HCEC 1CT (cell line): Measurements from ENCODE around the gene ZACN.

Experiments
- DNase-seq: peaks from one replicate; pipeline ENCODE4 v3.0.0-alpha.2; 2017

ZACN gene

DNA sequence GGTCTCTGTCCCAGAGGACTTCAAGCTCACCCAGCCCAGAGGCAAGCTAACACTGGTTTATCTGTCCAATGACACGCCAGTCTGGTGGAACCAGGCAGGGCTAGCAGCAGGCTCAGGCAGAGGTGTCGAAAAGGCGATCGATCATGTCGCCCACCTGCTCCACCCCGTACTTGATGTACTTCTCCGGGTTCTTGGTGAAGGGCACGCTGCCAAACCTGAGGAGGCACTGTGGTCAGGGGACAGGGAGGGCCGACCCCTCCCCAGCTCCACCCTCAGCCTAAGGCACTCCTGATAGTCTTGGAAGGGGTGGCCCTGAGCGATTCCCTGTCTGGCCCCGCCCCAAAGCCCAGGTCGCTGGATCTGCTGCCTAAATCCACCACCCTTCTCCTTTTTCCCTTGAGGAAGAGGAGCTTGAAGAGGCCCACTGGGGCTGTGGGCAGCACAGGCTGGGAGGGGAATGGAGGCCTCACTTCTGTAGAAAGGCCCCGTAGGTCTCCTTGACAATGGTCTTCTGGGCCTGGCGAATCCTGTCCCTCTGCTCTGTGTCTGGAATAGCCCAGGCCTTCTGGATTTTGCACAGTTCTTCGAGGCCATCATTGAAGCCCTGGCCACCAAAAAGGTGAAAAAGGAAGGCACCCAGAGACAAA lies 4.7 kb downstream of the ZACN start:
- DNase-seq, result no peak

DNA sequence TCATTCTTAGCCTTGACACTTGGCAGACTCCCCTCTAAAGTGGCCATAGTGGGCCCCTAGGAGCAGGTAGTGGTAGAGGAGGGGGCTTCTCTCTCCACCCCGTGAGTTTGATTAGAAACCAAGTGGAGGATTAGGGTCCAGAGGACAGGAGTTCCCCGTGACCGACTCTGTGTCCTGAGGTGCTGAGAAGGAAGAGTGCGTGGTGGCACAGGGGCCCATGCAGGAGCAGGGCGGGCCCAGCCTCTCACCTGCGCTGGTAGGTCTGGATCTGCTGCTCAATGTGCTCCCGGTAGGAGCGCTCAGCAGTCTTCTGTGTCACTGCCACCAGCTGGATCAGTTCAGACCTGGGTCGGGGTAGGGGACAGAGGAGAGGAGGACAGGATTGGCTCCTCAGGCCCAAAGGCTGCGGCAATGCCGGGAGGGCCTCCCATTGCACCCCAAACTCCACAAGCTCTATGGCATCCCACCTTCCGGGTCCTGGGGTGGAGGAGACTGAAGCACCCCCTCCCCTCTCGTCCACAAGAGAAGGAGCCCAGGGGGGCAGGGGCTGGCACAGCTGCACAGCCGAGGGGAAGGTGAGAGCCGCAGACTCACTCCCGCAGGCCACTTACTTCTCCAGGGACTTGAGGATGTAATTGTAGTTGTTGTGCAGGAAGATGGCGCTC lies 6.2 kb downstream of the ZACN start:
- DNase-seq, result no peak

DNA sequence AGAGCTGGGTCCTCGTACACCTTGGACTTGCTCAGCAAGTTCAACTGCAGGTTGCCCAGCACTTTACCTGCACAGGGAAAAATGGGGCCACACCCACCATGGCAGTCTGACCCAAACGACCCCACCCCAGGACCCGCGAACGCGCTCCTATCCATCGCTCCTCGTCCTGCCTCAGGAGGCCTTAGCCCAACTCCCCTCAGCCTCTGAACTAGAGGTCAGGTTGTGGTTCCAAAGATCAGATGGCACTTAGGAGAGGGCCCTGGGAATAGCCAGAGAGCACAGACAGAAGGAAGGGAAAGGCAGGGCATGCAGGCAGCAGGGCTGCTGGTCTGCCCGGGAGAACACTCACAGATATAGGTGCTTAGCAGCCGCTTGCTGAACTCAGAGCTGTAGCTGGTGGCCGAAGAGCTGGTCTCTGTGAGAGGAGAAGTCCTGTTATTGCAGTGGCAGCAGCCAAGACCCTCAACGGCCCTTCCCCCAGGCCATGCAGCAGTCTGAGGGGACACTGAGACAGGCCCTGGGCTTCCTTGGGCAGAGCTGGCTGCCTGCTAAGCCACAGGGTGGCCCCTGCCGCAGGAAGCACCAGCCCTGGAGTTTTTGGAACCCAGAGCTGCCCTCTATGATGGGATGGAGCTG lies 6.9 kb downstream of the ZACN start:
- DNase-seq, result no peak

DNA sequence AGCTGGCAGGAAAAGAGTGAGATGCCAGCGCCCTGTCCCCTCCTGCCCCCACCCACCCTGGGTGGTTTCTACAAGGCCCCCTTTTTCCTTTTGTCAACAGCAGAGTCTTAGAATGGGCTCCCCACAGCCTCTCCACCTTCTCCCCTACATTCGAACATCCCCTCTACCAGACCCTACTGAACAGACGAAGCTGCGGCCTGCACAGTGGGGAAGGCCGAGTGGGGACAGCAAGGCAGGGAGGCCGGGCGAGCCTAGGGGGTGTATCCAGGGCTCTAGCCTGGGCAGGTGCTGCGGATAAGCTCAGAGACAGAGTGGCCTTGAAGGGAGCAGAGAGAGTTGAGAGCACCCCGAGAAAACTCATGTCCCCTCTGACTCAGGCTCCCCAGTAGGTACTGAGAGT lies 7.4 kb downstream of the ZACN start:
- DNase-seq, result no peak

DNA sequence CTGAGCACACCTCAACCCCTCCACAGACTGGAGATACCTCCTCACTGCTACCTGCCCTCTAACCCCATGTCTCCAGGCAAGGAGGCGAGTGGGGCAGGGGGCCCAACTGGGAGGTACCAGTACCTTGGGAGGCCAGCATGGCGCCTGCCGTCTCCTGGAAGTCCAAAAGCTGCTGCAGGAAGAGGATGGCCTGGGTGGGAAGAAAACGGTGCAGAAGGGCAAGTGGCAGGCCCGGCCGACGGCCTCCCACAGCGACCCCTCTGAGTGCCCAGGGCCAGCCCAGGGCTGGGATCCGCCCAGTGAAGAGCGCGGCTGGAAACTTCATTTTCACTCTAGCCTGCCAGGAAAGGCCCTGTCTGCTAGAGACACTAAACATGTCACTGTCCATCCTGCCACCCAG lies 8.5 kb downstream of the ZACN start:
- no peak for DNase-seq

DNA sequence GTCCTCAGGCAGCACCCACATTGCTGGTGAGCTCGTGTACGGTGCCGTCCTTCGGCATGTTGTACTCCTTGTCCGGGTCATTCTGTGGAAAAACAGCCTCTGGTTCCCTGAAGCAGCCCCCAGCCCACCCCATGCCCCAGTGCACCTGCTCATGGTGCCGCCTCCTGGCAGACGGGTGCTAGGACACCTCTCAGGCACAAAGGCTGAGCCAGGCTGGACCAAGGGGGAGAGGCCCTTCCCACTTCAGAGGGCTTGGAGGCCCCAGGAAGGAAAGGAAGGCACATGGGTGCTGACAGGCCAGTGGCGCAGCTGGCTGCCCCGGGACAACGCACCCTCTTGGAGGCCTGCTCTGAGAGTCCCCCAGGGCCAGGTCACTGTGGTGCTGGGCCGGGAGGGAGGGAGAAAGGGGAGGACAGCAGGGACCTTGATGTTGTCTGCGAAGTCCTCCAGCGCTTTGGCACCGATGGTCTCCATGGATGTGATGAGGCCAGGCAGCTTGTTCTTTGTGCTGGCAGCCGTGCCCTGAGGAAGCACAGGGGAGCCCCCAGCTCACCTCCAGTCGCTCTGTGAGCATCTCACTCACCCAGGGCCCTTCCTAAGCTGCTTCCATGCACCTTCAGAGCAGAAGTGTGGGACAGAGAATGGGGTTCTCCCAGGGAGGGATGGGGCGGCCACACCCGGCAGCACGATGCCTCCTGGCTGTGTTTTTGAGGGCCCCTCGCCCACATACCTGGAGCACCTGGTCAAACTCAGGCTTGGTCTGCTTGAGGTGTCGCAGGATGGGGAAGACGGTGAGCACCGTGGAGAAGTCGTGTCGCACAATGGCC lies 9.3 kb downstream of the ZACN start:
- no peak for DNase-seq

DNA sequence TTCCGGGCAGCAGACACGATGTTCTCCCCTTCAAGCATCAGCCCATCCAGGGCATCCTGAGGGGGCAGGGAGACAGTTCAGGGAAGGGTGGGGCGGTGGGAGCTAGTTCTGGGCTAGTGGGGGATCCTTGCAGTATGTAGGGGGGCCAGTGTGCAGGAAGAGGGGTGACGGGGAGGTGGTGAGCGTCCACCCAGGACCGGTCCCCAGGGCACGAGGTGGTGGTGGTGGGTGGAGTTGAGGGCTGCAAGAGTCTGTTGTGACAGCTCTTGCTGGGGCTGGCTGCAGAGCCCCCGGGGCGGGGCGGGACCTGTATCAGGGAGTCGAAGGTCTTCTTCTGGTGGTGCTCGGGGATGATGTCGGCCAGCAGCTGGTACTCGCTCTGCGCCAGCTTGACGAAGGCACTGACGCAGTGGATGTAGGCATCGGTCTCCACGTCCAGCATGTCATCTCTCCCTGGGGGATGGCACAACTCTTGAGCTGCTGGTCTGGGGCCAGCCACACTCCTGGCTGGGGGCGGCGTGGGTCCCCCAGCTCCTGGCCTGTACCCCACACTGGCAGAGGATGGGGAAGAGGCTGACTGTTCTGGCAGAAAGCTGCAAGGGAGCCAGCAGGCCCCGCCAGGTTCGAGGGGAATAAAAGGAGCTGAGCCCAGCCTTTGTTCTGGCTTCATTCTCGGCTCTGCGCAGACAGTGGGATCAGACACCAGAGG lies 10.0 kb downstream of the ZACN start:
- DNase-seq, result no peak

DNA sequence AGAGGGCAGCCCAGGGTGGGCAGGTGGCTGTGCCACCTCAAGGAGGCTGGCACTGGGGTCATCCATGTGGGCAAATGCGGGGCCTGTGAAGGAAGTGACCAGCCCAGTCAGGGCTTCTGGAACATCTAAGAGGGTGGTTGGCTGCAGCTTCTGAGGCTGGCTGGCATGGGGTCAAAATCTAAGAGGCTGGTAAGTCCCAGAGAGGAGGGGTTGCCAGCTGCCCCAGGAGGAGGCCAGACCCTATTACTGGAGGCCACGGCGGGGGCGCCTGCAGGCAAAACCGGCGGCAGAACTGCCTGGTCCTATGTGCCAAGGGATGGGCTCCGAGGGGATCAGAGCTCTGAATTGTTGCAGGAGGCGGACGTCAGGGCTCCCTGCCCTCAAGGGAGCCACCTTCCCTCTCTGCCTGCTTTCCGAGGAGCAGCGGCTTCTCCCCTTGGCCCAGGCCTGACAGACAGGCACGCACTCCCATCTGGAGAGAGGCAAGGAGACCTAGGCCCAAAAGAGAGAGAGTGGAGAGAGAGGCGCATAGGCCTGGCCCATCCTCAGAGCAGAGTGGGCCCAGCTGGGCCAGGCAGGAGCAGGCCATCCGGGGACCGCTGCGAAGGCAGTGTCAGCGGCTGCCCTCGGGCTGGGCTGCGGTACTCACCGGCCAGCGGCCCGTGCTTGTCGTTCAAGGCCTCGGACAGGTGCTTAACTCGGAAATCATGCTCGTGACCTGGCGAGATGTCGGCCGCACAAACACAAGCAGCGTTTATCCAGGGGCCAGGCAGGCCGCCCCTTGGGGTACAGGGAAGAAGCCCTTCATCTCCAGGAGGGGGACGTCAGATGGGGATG lies 10.9 kb downstream of the ZACN start:
- no peak for DNase-seq

DNA sequence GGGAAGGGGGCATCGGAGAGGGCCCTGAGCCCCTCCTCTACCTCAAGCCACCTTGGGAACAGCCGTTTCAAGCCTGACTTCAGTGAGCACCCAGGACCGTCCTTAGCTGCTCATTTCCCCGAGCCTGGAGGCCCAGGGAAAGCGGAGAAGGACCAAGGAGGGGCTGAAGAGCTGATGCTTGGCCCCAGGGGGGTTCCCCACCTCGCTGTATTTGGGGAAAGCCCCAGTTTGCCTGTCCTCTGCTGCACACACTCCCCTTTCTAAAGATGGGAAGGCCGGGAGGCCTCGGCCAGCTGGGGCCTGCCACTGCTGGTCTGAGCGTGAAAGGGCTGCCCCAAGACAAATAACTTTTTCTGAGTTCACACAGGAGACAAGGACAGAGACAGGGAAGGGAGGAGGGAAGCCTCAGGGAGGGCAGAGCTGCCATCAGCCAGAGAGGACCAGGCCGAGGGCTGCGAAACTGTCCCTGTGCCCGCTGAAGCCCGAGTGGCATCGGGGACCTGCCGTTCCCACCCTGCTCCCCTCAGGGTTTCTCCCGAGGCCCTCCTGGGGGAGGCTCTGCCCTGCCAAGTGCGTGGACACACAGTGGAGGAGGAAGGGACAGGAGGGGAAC lies 11.6 kb downstream of the ZACN start:
- DNase-seq, result no peak

DNA sequence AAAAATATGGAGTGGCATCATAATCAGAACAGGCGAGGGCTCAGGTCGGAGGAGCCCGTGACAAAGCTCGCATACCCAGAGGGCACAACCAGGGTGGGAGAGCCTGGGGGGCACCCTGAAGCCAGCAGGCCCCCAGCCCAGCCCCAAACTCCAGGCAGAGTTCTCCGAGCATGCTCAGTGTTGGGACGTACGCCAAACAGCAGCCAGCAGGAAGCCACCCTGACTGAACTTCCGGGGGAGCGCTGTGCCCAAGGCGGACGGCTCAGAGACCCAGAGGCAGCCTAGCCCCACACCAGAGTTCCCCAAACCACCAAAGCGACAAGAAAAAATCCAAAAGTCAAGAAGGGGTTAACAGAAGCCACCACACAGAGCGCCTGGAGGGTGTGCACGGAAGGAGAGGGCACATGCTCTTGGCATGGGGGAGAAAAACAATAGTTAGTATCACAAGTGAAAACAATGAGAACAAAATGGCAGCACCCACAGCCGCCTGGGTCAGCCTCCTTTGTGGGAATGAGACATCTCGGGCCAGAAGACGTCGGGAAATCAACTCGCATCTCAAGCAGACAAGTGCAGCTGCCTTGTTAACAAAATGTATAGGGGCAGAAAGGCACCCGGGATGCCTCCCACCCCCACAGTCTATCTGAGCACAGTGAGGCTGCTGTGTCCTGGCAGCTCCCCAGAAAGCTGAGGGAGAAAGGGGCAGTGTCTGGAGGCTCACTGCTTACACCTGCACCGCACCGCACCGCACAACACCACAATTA lies 12.7 kb downstream of the ZACN start:
- DNase-seq, result no peak

DNA sequence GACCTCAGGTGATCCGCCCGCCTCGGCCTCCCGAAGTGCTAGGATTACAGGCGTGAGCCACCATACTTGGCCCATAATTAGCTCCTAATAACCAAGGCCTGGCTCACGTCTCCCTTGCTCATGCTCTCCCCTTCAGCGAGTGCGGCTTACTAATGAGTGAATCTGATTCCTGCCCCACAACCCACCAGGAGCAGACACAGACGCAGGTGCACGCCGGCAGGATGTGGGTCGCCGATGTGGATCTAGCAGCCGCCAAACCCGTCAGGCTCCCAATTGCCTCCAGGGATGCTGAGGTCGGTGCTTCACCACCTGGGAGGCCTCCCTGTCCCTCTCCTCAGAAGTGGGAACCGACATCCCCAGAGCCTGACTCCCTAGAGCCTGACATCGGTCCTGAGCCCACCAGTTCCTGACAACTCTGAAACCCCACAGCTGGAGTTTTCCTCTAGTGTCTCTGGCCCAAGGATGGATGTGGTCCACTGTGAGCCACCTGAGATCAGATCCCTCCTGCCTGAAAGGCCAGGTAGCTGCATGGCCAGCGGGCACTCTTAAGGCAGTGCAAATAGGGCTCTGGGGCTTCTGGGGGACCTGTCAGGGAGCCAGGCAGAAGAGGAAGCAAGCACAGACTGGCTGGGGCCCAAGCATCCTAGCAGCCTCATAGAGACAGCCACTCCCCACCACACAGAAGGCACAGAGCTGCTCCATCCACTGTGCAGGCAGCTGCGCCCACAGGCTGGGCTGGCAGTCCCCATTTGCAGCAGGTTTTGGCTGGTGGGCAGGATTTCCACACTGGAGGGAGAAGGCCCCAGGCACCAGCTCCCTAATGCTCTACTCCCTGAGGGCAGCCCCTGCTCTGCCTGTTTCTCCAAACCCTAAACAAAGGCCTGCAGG lies 13.8 kb downstream of the ZACN start:
- no peak for DNase-seq

DNA sequence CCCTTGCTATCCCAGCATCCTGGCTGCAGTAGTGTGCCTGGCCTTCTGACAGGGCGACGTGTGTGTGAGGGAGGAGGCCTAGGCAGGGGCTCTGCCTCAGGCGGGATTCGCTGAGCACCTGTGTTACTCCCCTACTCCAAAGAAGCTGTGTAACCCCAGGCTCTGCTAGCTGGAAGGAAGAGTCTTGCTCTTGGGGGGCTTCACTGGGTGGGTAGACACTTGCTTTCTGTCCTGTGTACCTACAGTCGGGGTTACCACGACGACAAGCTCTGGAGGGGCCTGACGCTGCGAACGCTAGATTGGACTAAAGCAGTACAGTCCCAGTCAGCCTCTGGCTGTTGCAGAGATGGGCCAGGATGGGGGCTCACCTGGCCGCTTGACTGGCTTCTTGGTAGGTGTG lies 15.1 kb downstream of the ZACN start:
- no peak for DNase-seq

DNA sequence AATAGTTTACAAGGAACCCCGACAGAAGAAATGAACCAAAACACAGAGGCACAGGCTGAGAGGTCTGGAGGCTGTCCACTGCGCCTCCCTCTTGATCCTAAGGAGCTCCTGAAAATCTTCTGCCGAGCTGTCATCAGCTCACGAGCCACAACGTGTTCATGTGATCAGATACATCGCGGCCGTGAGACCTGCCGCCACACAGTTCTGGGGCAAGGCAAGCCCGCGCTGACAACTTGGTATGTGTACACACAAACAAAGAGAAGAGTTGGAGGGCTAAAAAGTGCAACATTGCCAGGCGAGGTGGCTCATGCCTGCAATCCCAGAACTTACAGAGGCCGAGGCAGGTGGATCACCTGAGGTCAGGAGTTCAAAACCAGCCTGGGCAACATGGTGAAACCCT lies 17.0 kb downstream of the ZACN start:
- no peak for DNase-seq

DNA sequence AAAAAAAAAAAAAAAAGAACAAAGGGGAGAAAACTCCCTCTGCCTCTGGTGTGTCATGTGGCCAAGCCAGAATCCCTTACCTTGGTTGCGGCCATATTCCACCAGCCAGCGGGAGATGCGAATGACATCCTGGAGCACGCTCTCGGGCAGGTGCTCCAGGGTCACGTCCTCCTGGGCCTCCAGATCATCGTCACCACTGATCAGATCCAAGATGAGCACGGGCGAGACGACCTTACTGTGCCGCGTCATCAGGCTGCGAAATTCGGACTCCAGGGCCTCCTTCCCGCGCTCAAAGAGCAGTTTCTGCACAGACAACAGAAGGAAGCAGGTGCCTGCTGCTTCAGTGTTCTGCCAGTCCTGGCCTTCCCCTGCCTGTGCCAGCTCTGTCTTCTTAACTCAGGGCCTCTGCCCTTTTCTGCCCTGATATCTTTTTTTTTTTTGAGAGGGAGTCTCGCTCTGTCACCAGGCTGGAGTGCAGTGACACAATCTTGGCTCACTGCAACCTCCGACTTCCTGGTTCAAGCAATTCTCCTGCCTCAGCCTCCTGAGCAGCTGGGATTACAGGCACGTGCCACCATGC lies 18.8 kb downstream of the ZACN start:
- no peak for DNase-seq

DNA sequence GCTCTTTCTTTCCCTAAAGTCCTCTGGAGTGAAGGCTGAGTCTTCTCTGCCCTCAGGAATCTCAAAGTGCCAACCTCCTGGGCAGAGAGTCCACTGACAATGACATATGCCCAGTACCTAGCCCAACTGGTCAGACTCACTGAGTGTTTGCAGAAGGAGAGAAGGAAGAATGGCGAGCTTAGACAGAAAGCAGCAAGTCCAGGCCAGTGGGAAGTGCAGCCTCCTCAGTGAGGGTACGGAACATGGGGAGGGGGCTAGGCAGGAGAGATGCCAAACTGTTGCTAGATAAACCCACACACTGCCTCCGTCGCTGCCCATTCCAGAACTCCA lies 23.9 kb downstream of the ZACN start:
- DNase-seq, result no peak

DNA sequence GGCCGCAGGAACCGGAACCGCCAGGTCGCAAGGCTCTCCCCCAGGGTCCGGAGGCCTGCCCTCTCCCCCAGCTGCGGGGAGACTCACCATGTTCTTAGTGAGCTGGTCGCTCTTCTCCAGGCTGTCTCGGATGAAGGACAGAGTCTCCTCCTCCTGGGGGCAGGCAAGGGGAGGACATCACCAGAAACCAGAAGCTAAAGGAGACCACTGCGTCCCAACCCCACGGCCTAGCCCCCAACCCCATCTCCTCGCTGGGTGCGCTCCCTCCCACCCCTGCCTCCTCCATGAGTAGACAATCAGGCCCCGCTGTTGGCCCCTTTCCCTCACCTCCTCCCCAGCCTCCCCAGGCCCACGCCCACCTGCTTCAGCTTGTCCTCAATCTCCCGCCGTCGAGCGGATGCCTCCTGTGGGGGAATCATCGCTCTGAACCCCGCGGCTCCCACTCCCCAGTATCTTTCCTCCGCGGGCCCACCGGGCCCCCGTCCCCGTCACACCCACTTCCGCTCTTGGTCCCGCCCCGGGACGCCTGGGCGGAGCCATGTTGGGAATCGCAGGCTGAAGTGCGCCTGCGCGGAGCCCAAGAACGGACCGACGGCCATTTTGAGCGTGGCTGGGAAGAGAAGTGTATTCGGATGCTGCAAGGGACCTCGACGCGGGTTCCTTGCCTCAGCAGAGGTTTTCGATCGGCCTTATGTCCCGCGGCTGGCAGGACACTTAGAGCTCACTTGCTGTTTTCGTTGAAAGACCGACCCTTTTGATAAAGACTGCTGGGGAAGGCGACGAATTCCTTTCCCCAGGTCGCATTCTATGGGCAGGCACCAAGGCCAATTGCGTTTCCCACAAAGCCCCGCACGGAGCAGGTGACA lies 24.5 kb downstream of the ZACN start, which contains the start of gene EXOC7:
TSS of gene EXOC7 (minus strand) at position 514 of the 866 bp plus-strand sequence. CDS start at position 419, 95 bp downstream.
- peak; percentile 90 for DNase-seq

DNA sequence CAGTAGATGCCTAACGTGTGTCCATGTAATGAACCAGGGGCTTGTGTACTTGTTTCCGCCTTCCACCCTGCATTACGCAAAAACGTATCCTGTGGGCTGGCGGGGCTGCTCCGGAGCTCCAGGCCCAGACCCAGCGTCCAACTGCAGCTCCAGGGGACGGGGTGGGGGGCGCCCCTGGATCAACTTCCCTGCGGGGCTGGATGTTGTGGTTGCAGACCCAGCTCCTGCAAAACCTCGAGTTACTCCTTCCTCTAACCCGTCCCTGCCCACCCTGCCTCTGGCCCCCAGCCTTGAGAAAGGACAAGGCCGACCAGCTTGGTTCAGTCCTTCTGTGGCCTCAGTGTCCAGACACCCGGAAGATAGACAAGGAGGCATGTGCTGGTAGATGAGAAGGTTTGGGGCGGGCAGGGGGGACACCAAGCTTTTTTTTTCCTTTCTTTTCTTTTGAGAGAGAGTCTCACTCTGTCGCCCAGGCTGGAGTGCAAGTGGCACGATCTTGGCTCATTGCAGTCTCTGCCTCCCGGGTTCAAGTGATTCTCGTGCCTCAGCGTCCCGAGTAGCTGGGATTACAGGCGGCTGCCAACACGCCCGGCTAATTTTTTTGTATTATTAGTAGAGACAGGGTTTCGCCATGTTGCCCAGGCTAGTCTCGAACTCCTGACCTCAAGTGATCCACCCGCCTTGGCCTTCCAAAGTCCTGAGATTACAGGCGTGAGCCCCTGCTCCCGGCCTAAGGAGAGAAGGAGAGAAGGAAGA lies 25.3 kb downstream of the ZACN start:
- DNase-seq, result no peak

DNA sequence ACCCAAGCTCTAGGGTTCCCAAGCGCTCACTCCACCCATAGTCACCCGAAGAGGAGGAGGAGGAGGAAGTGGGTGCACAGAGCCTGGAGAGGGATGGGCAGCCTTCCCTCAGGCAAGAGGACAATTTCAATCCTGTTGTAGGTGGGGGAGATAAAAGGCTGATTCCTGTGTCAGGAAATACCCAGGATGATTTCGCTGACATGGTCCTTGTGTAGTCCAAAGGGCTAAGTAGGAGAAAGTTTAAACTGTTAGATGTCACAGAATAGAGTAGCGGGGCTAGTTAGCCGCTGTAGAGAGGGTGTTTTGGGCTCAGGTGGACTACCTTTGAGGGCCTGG lies 25.9 kb downstream of the ZACN start:
- DNase-seq, result no peak
